HL-60 (cell line): ENCODE data around the gene PKP3.

Source experiments
- DNase-seq, 2 experiments: peaks; one replicate each; pipeline ENCODE4 v3.0.0-alpha.2; 2010 to 2020; ENCODE audit warnings: low read depth in 1 of 2, low spot score in 1 of 2
- H3K27ac ChIP-seq: fragments of 250-450 bp; sonication (Bioruptor Pico); replicated peaks from 2 replicates; pipeline ENCODE4 v1.5.1; 2020; ENCODE audit warnings: mild to moderate bottlenecking, moderate library complexity
- H3K27me3 ChIP-seq: fragments of 250-450 bp; sonication (Bioruptor Pico); 2 replicates; pipeline ENCODE4 v1.5.1; 2021; ENCODE audit warnings: mild to moderate bottlenecking, moderate library complexity; ENCODE audit not compliant: insufficient read depth, poor library complexity, severe bottlenecking
- H3K4me3 ChIP-seq: replicated peaks from 2 replicates; pipeline ENCODE4 v1.5.1; 2011; ENCODE audit warnings: mild to moderate bottlenecking, control low read depth, low read length; ENCODE audit not compliant: insufficient read depth
- GABPA ChIP-seq: IDR thresholded peaks from 2 replicates; pipeline ENCODE4 v1.6.1; 2012; ENCODE audit warnings: low read depth
- POLR2AphosphoS5 ChIP-seq: IDR thresholded peaks from 2 replicates; pipeline ENCODE4 v1.6.1; 2012; ENCODE audit warnings: low read depth
- SPI1 ChIP-seq: IDR thresholded peaks from 2 replicates; pipeline ENCODE4 v1.6.1; 2012; ENCODE audit warnings: low read depth, mild to moderate bottlenecking, borderline replicate concordance
- TF ChIP-seq, protein P1 (sequence below): IDR thresholded peaks from 2 replicates; pipeline ENCODE4 v1.6.1; 2012; ENCODE audit warnings: low read depth; ENCODE audit not compliant: insufficient replicate concordance
- TF ChIP-seq, protein P2 (sequence below): IDR thresholded peaks from one replicate; pipeline ENCODE4 v1.5.1; 2011; ENCODE audit warnings: low read length, control low read depth, inconsistent platforms; ENCODE audit not compliant: insufficient read depth

Gene PKP3

DNA sequence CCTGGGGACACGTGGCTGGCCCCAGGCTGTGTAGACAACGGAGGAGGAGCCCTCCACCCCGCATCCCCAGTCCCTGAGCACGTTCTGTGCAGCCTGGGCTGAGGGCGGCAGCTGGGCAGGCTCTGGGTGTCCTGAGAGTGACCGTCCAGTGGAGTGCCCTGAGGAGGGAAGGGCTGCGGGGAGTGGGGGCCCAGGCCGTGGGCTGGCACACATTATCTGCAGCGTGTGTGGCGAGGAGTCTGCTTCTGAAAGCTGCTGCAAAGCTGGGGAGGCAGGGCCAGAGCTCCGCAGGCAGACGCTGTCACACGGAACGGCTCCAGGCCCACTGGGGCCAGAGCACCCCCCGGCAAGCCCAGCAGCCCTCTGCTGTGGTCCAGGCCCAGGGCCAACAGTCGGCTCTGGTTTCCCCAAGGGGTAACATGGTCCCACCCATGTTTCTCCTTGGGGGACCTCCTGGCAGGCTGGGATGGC is 48.6 kb downstream of the PKP3 start:
- Histone ChIP-seq H3K4me3 (no peak overlapping the region), H3K27me3 (no peaks in the 10 kb centered on the region), H3K27ac (no peak overlapping the region)
- TF ChIP-seq GABPA, result no peak
- TF ChIP-seq, protein P1, sequence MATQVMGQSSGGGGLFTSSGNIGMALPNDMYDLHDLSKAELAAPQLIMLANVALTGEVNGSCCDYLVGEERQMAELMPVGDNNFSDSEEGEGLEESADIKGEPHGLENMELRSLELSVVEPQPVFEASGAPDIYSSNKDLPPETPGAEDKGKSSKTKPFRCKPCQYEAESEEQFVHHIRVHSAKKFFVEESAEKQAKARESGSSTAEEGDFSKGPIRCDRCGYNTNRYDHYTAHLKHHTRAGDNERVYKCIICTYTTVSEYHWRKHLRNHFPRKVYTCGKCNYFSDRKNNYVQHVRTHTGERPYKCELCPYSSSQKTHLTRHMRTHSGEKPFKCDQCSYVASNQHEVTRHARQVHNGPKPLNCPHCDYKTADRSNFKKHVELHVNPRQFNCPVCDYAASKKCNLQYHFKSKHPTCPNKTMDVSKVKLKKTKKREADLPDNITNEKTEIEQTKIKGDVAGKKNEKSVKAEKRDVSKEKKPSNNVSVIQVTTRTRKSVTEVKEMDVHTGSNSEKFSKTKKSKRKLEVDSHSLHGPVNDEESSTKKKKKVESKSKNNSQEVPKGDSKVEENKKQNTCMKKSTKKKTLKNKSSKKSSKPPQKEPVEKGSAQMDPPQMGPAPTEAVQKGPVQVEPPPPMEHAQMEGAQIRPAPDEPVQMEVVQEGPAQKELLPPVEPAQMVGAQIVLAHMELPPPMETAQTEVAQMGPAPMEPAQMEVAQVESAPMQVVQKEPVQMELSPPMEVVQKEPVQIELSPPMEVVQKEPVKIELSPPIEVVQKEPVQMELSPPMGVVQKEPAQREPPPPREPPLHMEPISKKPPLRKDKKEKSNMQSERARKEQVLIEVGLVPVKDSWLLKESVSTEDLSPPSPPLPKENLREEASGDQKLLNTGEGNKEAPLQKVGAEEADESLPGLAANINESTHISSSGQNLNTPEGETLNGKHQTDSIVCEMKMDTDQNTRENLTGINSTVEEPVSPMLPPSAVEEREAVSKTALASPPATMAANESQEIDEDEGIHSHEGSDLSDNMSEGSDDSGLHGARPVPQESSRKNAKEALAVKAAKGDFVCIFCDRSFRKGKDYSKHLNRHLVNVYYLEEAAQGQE, result no peak
- TF ChIP-seq POLR2AphosphoS5, result no peak
- TF ChIP-seq SPI1, result no peak
- TF ChIP-seq, protein P2, sequence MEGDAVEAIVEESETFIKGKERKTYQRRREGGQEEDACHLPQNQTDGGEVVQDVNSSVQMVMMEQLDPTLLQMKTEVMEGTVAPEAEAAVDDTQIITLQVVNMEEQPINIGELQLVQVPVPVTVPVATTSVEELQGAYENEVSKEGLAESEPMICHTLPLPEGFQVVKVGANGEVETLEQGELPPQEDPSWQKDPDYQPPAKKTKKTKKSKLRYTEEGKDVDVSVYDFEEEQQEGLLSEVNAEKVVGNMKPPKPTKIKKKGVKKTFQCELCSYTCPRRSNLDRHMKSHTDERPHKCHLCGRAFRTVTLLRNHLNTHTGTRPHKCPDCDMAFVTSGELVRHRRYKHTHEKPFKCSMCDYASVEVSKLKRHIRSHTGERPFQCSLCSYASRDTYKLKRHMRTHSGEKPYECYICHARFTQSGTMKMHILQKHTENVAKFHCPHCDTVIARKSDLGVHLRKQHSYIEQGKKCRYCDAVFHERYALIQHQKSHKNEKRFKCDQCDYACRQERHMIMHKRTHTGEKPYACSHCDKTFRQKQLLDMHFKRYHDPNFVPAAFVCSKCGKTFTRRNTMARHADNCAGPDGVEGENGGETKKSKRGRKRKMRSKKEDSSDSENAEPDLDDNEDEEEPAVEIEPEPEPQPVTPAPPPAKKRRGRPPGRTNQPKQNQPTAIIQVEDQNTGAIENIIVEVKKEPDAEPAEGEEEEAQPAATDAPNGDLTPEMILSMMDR, result no peak
- no peak for DNase-seq

DNA sequence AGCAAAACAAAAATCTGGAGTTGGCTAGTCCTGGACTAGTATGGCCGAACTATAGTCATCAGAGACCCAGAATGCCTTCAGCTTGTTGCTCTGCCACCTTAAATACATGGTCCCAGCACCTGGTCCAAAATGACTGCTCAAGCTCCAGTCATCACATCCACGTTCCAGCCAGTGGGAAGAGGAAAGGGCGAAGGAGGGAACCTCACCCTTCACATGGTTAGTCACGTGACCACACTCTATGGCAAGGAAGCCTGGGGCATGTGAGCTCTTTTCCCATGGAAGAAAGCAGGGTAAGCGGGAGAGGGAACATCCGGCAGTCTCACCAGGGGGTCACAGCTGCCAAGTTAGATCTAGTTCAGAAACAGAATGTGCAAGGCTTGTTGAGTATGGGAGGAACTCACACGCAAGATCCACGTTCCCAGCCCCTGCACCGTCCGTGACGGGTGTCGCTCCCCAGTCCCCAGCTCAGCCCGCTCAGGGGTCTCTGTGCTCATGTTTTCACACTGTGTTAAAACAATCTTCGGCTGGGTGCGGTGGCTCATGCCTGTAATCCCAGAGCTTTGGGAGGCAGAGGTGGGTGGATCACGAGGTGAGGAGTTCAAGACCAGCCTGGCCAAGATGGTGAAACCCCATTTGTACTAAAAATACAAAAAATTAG is 49.7 kb downstream of the PKP3 start:
- no peak for DNase-seq
- no peak overlapping the region for H3K27ac ChIP-seq
- TF ChIP-seq POLR2AphosphoS5, result no peak
- no peak for TF ChIP-seq GABPA
- TF ChIP-seq, protein P2, result no peak
- TF ChIP-seq SPI1, result no peak
- TF ChIP-seq, protein P1, result no peak
- no peak overlapping the region for H3K4me3 ChIP-seq
- H3K27me3 ChIP-seq, result no peaks in the 10 kb centered on the region

DNA sequence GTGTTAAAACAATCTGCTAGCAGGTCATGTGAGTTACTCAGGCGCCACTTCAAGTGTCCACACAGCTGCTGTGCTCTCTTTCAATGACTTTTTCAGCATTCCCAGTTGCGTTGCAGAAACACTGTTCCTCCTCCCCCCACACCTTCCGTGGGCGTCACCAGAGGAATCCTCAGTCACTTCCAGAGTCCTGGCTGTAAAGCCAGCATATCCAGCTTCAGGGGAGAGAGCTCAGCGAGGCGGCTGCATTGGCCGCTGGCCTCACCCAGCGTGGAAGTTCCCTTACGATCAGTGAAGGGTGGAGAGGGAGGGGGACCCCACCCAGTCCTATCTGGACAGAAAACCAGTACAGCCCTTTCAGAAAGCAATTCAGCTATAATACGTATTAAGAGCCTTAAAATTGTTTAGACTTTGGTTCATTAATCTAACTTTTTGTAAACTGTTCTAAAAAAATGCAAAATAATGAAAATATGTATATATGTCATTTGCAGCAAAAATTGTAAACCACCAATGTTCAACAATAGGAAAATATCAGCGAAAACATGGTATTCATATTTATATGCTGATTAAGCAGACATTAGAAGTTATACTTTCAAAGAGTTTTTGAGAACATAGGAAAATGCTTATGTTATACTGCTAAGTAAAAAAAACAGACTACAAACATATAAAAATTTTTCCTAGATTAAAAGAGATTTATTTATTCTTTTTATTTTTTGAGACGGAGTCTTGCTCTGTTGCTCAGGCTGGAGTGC is 50.6 kb downstream of the PKP3 start:
- DNase-seq, result no peak
- Histone ChIP-seq H3K27ac (no peak overlapping the region), H3K4me3 (no peak overlapping the region), H3K27me3 (no peaks in the 10 kb centered on the region)
- TF ChIP-seq, protein P2, result no peak
- TF ChIP-seq SPI1 (no peak), GABPA (no peak), POLR2AphosphoS5 (no peak)
- TF ChIP-seq, protein P1, result no peak
